GM12872 (cell line): ENCODE data around the gene PRRT2.

Experiments
- CTCF ChIP-seq: IDR thresholded peaks from 3 replicates; pipeline ENCODE4 v1.5.1; 2011; ENCODE audit warnings: low read depth, mild to moderate bottlenecking, low read length, moderate library complexity; ENCODE audit not compliant: insufficient read depth

PRRT2 gene

GRCh38 chr16:29820730-29821642 is 9.0 kb downstream of the PRRT2 start:
- no peak for TF ChIP-seq CTCF

GRCh38 chr16:29821643-29822115 is 9.7 kb downstream of the PRRT2 start:
- TF ChIP-seq CTCF: no peak

- TF ChIP-seq CTCF: no peak
Observed at GRCh38 chr16:29824589-29825144, 12.7 kb downstream of the PRRT2 start.

GRCh38 chr16:29825145-29826044 is 13.4 kb downstream of the PRRT2 start:
- no peak for TF ChIP-seq CTCF

GRCh38 chr16:29826342-29826695 is 14.3 kb downstream of the PRRT2 start:
- TF ChIP-seq CTCF: no peak

GRCh38 chr16:29830774-29831173 is 18.8 kb downstream of the PRRT2 start:
- TF ChIP-seq CTCF: no peak

- no peak for TF ChIP-seq CTCF
Observed at GRCh38 chr16:29831490-29831889, 19.5 kb downstream of the PRRT2 start.
